K562 (cell line): ENCODE measurements around the gene TPD52L1. TPM values are rescaled to one million over a fixed set of nuclear protein-coding genes. Genes with fewer than 3 reads are reported as not detected.

Experiments used
- ATF3 ChIP-seq, 2 experiments: fragments of 450-650 bp in 1 of 2; sonication (generic) in 1 of 2; formaldehyde crosslinking in 1 of 2; IDR thresholded peaks in 1 of 2; conservative IDR thresholded peaks in 1 of 2; 2 replicates each; pipeline versions ENCODE4 v1.6.1 to v1.8.1; 2016 to 2023; ENCODE audit warnings: mild to moderate bottlenecking in 2 of 2, moderate library complexity in 2 of 2, inconsistent platforms in 1 of 2, missing genetic modification reagents in 1 of 2
- CBX3 ChIP-seq, 2 experiments: IDR thresholded peaks; 1 replicate in 1 of 2; 2 replicates in 1 of 2; pipeline ENCODE4 v1.6.1; 2012; ENCODE audit warnings: inconsistent platforms in 2 of 2, low read length in 2 of 2, borderline replicate concordance in 1 of 2, control low read depth in 1 of 2
- DMBX1 ChIP-seq: fragments of 250-450 bp; sonication (Bioruptor Pico); IDR thresholded peaks from 2 replicates; pipeline ENCODE4 v1.8.0; 2022; ENCODE audit warnings: inconsistent platforms, mild to moderate bottlenecking, moderate library complexity, borderline replicate concordance
- ETV6 ChIP-seq, 3 experiments: fragments of 150-350 bp in 1 of 3; sonication (generic) in 1 of 3; formaldehyde crosslinking in 1 of 3; IDR thresholded peaks; 2 replicates each; pipeline versions ENCODE4 v1.6.1 to v1.8.0; 2014 to 2022; ENCODE audit warnings: borderline replicate concordance in 2 of 3, low read depth in 2 of 3, antibody characterized with exemption in 1 of 3, low read length in 1 of 3, mild to moderate bottlenecking in 1 of 3, missing genetic modification reagents in 1 of 3
- EWSR1 ChIP-seq: fragments of 450-650 bp; IDR thresholded peaks from 2 replicates; pipeline ENCODE4 v1.6.1; 2018; ENCODE audit warnings: borderline replicate concordance, mild to moderate bottlenecking, low read depth, moderate library complexity; ENCODE audit not compliant: partially characterized antibody
- FOXK1 ChIP-seq: sonication (generic); formaldehyde crosslinking; IDR thresholded peaks from 2 replicates; pipeline ENCODE4 v1.8.0; 2022; ENCODE audit warnings: missing genetic modification reagents, mild to moderate bottlenecking, borderline replicate concordance
- JUN ChIP-seq, 2 experiments: sonication (generic) in 1 of 2; formaldehyde crosslinking in 1 of 2; IDR thresholded peaks; 2 replicates each; pipeline versions ENCODE4 v1.6.1 to v1.8.0; 2012 to 2022; ENCODE audit warnings: borderline replicate concordance in 2 of 2, mild to moderate bottlenecking in 2 of 2, improper control_type of control experiment in 1 of 2, low read depth in 1 of 2, low read length in 1 of 2, missing genetic modification reagents in 1 of 2
- MAFF ChIP-seq: IDR thresholded peaks from 2 replicates; pipeline ENCODE4 v1.6.1; 2012; ENCODE audit warnings: low read length, improper control_type of control experiment
- MAFG ChIP-seq: fragments of 450-650 bp; conservative IDR thresholded peaks from 2 replicates; pipeline ENCODE4 v1.6.1; 2016; ENCODE audit warnings: missing genetic modification characterization, missing compliant biosample characterization
- MIER1 ChIP-seq: fragments of 450-650 bp; IDR thresholded peaks from 2 replicates; pipeline ENCODE4 v1.6.1; 2016; ENCODE audit warnings: antibody characterized with exemption, mild to moderate bottlenecking, low read depth
- NFYB ChIP-seq: IDR thresholded peaks from 2 replicates; pipeline ENCODE4 v1.6.1; 2011; ENCODE audit warnings: mild to moderate bottlenecking, moderate library complexity; ENCODE audit not compliant: insufficient read length; ENCODE audit errors: extremely low read depth
- NRF1 ChIP-seq, 2 experiments: fragments of 450-650 bp; IDR thresholded peaks in 1 of 2; conservative IDR thresholded peaks in 1 of 2; 2 replicates each; pipeline ENCODE4 v1.6.1; 2014; ENCODE audit warnings: mild to moderate bottlenecking in 2 of 2
- RBM34 ChIP-seq: fragments of 200-400 bp; formaldehyde crosslinking; IDR thresholded peaks from 2 replicates; pipeline ENCODE4 v1.6.1; 2018; ENCODE audit warnings: low read length, borderline replicate concordance; ENCODE audit not compliant: insufficient read depth
- RBM39 ChIP-seq: fragments of 200-400 bp; formaldehyde crosslinking; optimal IDR thresholded peaks from 2 replicates; pipeline ENCODE3; 2018; ENCODE audit warnings: low read depth, low read length
- STAT5A ChIP-seq: IDR thresholded peaks from 2 replicates; pipeline ENCODE4 v1.6.1; 2012; ENCODE audit warnings: low read length, inconsistent platforms, borderline replicate concordance
- TEAD4 ChIP-seq, 2 experiments: sonication (generic) in 1 of 2; formaldehyde crosslinking in 1 of 2; IDR thresholded peaks; 2 replicates each; pipeline versions ENCODE4 v1.6.1 to v1.8.0; 2012 to 2022; ENCODE audit warnings: borderline replicate concordance in 1 of 2, inconsistent platforms in 1 of 2, low read length in 1 of 2, mild to moderate bottlenecking in 1 of 2, missing genetic modification reagents in 1 of 2
- TFAM ChIP-seq: fragments of 250-450 bp; sonication (Bioruptor Pico); conservative IDR thresholded peaks from 2 replicates; pipeline ENCODE4 v1.5.0; 2021; ENCODE audit warnings: mild to moderate bottlenecking, moderate library complexity
- USF2 ChIP-seq: sonication (generic); formaldehyde crosslinking; IDR thresholded peaks from 2 replicates; pipeline ENCODE4 v1.5.0; 2020; ENCODE audit warnings: missing genetic modification reagents
- ZEB2 ChIP-seq: fragments of 450-650 bp; IDR thresholded peaks from 2 replicates; pipeline ENCODE4 v1.6.1; 2016
- ZNF395 ChIP-seq: fragments of 200-800 bp; sonication (Bioruptor generic); IDR thresholded peaks from 2 replicates; pipeline ENCODE4 v1.6.1; 2017; ENCODE audit warnings: missing genetic modification characterization, missing compliant biosample characterization
- polyA plus RNA-seq, 8 experiments: library from polyadenylated mRNA; depleted of rRNA in 4 of 8; stranded (reverse) in 5 of 8; unstranded in 3 of 8; fragments of >200 nt; fragmentation: Nextera tagmentation in 2 of 8; fragmentation: Illumina TruSeq in 1 of 8; extraction: Ambion mirVana in 2 of 8; extraction: Trizol in 1 of 8; gene quantifications; 2 replicates each; pipeline versions ENCODE4 v1.2.1 to v1.2.3, GENCODE V29; 2011 to 2014; ENCODE audit warnings: inconsistent platforms in 1 of 8, missing spikeins in 1 of 8
- total RNA-seq, 7 experiments: library from RNA; depleted of rRNA in 6 of 7; stranded (reverse); fragments of >200 nt in 6 of 7; fragmentation: Illumina TruSeq in 2 of 7; extraction: Trizol in 2 of 7; gene quantifications; 2 replicates each; pipeline versions ENCODE4 v1.2.1 to v1.2.3, GENCODE V29; 2011 to 2021; ENCODE audit warnings: low replicate concordance in 1 of 7
- TF ChIP-seq, protein P1 (sequence below): fragments of 450-650 bp; IDR thresholded peaks from 2 replicates; pipeline ENCODE4 v1.6.1; 2016; ENCODE audit warnings: missing biosample characterization, missing genetic modification characterization

TPD52L1 gene
- total and polyA plus RNA-seq, 9 of the 15 experiments (the other 6 are each of a cell fraction or from before 2014, with no cell fraction given), result 12.9 to 149 (median 75.7) TPM

DNA sequence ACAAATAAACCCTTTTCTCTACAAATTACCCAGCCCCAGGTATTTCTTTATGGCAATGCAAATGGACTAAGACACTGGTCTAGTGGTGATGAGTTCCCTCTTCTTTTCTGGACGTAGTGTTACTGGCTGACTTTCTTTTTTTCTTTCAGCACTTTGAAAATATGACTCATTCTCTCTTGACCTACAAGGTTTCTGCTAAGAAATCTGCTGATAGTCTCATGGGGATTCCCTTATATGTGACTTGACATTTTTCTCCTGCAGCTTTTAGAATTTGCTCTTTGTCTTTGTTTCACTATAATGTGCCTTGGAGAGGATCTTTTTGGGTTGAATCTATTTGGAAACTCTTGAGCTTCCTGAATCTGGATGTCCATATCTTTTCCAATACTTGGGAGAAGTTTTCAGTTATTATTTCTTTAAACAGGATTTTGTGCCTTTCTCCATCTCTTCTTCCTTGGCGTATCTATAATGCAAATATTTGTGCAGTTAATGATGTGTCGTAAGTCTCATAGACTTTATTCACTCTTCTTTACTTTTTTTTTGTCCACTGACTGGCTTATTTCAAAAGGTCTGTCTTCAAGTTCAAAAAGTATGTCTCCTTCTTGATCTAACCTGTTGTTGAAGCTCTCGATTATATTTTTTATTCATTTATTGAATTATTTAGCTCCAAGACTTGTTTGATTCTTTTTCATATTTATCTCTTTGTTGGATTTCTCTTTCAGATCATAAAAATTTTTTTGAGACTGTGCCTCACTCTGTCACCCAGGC, 42.2 kb upstream of the TPD52L1 start (continued):
- TF ChIP-seq ZNF395 (CRISPR knock-in tag) (no peak), JUN (IDR thresholded peaks at IDR 0.05; ENCODE audit: borderline replicate concordance, low read depth, low read length) (peak; percentile 68), JUN (CRISPR knock-in tag; IDR thresholded peaks at IDR 0.05; ENCODE audit: borderline replicate concordance) (no peak), RBM34 (no peak), ZEB2 (0 out of 2 replicates have a peak, but pooled peaks have one; percentile 43), EWSR1 (no peak), MAFG (tag) (peak; percentile 23; the same call in 1 of the 2 replicates), MAFF (no peak), RBM39 (no peak), ATF3 (IDR thresholded peaks at IDR 0.05) (peak; percentile 79), ATF3 (CRISPR knock-in tag; conservative IDR thresholded peaks at IDR 0.05) (peak; percentile 36; the same call in 1 of the 2 replicates), FOXK1 (CRISPR knock-in tag) (no peak), USF2 (CRISPR knock-in tag) (no peak), ETV6 (IDR thresholded peaks at IDR 0.05; ENCODE audit: borderline replicate concordance in 1 of 2, low read depth in 2 of 2, low read length in 1 of 2) (no peak), ETV6 (CRISPR knock-in tag; IDR thresholded peaks at IDR 0.05; ENCODE audit: borderline replicate concordance) (no peak), CBX3 (IDR thresholded peaks at IDR 0.05; ENCODE audit: borderline replicate concordance in 1 of 2, low read length in 2 of 2) (peak in 1 of 2 experiments; percentile 99; a peak in 2 of 3 replicates), TFAM (CRISPR knock-in tag) (no peak), STAT5A (no peak), DMBX1 (CRISPR knock-in tag) (no peak), TEAD4 (IDR thresholded peaks at IDR 0.05; ENCODE audit: low read length) (peak; percentile 32; the same call in 1 of the 2 replicates), TEAD4 (CRISPR knock-in tag; IDR thresholded peaks at IDR 0.05; ENCODE audit: borderline replicate concordance) (no peak), NRF1 (conservative IDR thresholded peaks at IDR 0.05 in 1 of 2, IDR thresholded peaks at IDR 0.05 in 1 of 2) (no peak), MIER1 (0 out of 2 replicates have a peak, but pooled peaks have one; percentile 35), NFYB (no peak)
- TF ChIP-seq, protein P1, sequence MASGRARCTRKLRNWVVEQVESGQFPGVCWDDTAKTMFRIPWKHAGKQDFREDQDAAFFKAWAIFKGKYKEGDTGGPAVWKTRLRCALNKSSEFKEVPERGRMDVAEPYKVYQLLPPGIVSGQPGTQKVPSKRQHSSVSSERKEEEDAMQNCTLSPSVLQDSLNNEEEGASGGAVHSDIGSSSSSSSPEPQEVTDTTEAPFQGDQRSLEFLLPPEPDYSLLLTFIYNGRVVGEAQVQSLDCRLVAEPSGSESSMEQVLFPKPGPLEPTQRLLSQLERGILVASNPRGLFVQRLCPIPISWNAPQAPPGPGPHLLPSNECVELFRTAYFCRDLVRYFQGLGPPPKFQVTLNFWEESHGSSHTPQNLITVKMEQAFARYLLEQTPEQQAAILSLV (tag), result no peak
